WERI-Rb-1 (cell line): Measurements from ENCODE around the gene KCNN4.

ENCODE experiments used
- DNase-seq: peaks from one replicate; pipeline ENCODE4 v3.0.0-alpha.2; 2020
- H3K27ac ChIP-seq: fragments of 250-450 bp; sonication (Bioruptor Pico); 2 replicates; pipeline ENCODE4 v1.5.1; 2020; ENCODE audit warnings: mild to moderate bottlenecking, moderate library complexity
- H3K27me3 ChIP-seq: fragments of 250-450 bp; sonication (Bioruptor Pico); 2 replicates; pipeline ENCODE4 v1.5.1; 2021; ENCODE audit warnings: mild to moderate bottlenecking, low read depth, moderate library complexity; ENCODE audit not compliant: insufficient read depth, severe bottlenecking
- H3K36me3 ChIP-seq: fragments of 250-450 bp; sonication (Bioruptor Pico); 2 replicates; pipeline ENCODE4 v1.5.1; 2020; ENCODE audit warnings: mild to moderate bottlenecking, moderate library complexity
- H3K4me3 ChIP-seq: 2 replicates; pipeline ENCODE4 v1.5.1; 2011; ENCODE audit warnings: low read depth, mild to moderate bottlenecking, control low read depth, low read length
- H3K9me3 ChIP-seq: fragments of 250-450 bp; sonication (Bioruptor Pico); 2 replicates; pipeline ENCODE4 v1.5.1; 2021; ENCODE audit warnings: mild to moderate bottlenecking, moderate library complexity; ENCODE audit not compliant: severe bottlenecking
- TF ChIP-seq, protein P1 (sequence below): IDR thresholded peaks from 2 replicates; pipeline ENCODE4 v1.5.1; 2011; ENCODE audit warnings: low read depth, mild to moderate bottlenecking, control low read depth, inconsistent platforms, low read length

KCNN4 gene

DNA sequence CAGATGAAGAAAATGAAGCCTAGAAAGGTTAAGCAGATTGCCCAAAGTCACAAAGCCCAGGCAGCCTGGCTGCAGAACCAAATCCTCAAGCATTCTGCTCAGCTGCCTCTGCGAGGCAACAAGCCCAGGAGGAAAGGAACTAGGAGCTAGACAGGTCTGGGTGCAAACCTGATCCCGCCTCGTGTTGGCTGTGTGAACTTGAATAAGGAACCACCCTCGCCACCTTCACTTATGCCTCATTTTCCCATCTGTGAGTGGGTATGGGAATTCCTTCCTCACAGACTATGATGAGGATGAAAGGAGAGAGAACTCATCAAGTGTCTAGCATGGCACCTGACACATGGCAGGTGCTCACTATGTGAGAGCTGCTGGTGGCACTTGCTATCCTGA is 32.6 kb downstream of the KCNN4 start:
- TF ChIP-seq, protein P1, sequence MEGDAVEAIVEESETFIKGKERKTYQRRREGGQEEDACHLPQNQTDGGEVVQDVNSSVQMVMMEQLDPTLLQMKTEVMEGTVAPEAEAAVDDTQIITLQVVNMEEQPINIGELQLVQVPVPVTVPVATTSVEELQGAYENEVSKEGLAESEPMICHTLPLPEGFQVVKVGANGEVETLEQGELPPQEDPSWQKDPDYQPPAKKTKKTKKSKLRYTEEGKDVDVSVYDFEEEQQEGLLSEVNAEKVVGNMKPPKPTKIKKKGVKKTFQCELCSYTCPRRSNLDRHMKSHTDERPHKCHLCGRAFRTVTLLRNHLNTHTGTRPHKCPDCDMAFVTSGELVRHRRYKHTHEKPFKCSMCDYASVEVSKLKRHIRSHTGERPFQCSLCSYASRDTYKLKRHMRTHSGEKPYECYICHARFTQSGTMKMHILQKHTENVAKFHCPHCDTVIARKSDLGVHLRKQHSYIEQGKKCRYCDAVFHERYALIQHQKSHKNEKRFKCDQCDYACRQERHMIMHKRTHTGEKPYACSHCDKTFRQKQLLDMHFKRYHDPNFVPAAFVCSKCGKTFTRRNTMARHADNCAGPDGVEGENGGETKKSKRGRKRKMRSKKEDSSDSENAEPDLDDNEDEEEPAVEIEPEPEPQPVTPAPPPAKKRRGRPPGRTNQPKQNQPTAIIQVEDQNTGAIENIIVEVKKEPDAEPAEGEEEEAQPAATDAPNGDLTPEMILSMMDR = no peak
- DNase-seq = no peak
- Histone ChIP-seq H3K27ac (no peak overlapping the region), H3K4me3 (no peak overlapping the region), H3K36me3 (peaks cover 89% of the 10 kb centered on the region), H3K9me3 (no peaks in the 10 kb centered on the region), H3K27me3 (no peaks in the 10 kb centered on the region)

GRCh38 chr19:43747557-43748204 is 33.1 kb downstream of the KCNN4 start:
- no peak for DNase-seq
- peaks cover 91% of the 10 kb centered on the region for H3K36me3 ChIP-seq
- no peaks in the 10 kb centered on the region for H3K9me3 ChIP-seq

DNA sequence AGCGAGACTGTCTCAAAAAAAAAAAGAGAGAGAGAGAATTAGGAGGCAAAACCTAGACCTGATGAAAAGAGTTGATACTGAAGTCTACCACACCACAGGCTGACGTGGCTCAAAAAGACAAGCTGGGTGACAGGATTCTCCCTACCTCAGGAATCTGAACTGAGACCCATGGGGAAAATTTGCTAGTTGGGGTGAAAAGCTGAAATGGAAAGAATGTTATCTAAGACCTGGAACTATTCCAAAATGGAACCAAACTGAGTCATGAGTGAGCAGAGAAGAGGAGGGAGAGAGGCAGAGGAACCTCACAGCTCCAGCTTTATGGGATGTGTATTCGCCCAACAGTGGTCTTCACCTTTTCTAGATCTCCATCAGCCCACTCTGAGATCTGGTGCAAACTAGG is 37.7 kb downstream of the KCNN4 start:
- DNase-seq = no peak
- TF ChIP-seq, protein P1 = no peak
- no peaks in the 10 kb centered on the region for H3K9me3 ChIP-seq
- no peaks in the 10 kb centered on the region for H3K27me3 ChIP-seq
- H3K36me3 ChIP-seq = peaks cover 92% of the 10 kb centered on the region
- no peak overlapping the region for H3K4me3 ChIP-seq
- H3K27ac ChIP-seq = no peak overlapping the region

More at GRCh38 chr19:43747557-43748204, 33.1 kb downstream of the KCNN4 start:
- Histone ChIP-seq H3K4me3 (no peak overlapping the region), H3K27me3 (no peaks in the 10 kb centered on the region), H3K27ac (no peak overlapping the region)
- TF ChIP-seq, protein P1 = no peak

GRCh38 chr19:43741075-43741825 is 39.5 kb downstream of the KCNN4 start:
- no peak overlapping the region for H3K4me3 ChIP-seq
- H3K36me3 ChIP-seq = peaks cover 98% of the 10 kb centered on the region
- H3K27me3 ChIP-seq = no peaks in the 10 kb centered on the region
- no peak for DNase-seq
- TF ChIP-seq, protein P1 = no peak
- no peaks in the 10 kb centered on the region for H3K9me3 ChIP-seq
- H3K27ac ChIP-seq = no peak overlapping the region

DNA sequence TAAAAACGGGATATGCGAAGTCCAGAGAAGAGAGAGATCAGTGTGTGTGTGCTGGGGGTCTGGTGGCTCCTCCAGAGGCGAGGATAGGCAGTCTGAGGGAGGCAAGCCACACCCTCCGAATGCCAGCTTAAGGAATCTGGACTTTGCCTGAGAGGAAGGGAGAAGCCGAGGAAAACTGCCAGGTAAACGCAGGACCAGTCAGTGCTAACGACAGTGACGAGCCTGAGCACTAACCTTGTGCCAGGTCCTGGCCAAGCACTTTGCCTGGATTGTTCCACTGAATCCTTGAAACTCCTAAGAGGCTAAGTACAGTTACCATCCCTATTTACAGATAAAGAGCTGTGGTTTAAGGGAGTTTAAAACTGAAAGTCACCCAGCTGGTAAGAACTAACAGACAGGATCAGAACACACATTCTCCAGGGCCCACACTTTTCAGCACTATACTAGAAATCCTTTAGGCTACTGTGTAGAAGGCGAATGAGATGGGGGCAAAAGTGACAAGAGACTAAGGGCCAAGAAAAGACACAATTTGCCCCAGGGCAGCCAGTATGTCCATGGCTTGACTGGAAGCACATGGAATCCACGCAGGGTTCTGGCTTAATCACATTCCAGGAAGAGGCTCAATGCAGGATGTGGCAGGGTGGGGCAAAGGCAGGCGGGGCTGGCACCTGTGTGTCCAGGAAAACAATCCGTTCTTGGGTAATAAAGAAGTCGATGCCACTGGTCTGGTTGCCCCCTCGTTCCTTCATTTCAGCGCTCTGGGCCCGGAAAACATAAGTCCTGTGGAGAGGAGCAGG is 41.1 kb downstream of the KCNN4 start:
- Histone ChIP-seq H3K27ac (no peak overlapping the region), H3K36me3 (peaks cover 88% of the 10 kb centered on the region), H3K9me3 (no peaks in the 10 kb centered on the region), H3K27me3 (no peaks in the 10 kb centered on the region), H3K4me3 (no peak overlapping the region)
- DNase-seq = no peak
- TF ChIP-seq, protein P1 = no peak
